Suprapubic skin (tissue), 4 donors: ENCODE measurements around the gene HMCN1. TPM values are rescaled to one million over a fixed set of nuclear protein-coding genes. Genes with fewer than 3 reads are reported as not detected.
"Not testable (repeated sequence)": the region's sequence is repeated elsewhere in the genome, so short reads cannot be mapped to it uniquely, and the experiment has no call there.

Experiments used
- DNase-seq, 2 donors: peaks; one replicate each; pipeline ENCODE4 v3.0.0-alpha.2; 2019; ENCODE audit warnings: low spot score in 2 of 2
- H3K27ac ChIP-seq: fragments of 200-600 bp; sonication (generic); one replicate; pipeline ENCODE4 v1.5.1; 2019
- H3K27me3 ChIP-seq: fragments of 200-600 bp; sonication (generic); one replicate; pipeline ENCODE4 v1.5.1; 2019
- H3K36me3 ChIP-seq: fragments of 200-600 bp; sonication (generic); one replicate; pipeline ENCODE4 v1.5.1; 2019
- H3K4me1 ChIP-seq: fragments of 200-600 bp; sonication (generic); one replicate; pipeline ENCODE4 v1.5.1; 2019
- H3K4me3 ChIP-seq: fragments of 200-600 bp; sonication (generic); one replicate; pipeline ENCODE4 v1.5.1; 2019; ENCODE audit warnings: mild to moderate bottlenecking
- H3K9me3 ChIP-seq: fragments of 200-600 bp; sonication (generic); one replicate; pipeline ENCODE4 v1.5.1; 2019
- EP300 ChIP-seq: sonication (generic); formaldehyde crosslinking; IDR thresholded peaks from one replicate; pipeline ENCODE4 v1.6.1; 2017; ENCODE audit warnings: antibody characterized with exemption
- POLR2A ChIP-seq, 2 donors: fragments of 450-650 bp; IDR thresholded peaks; one replicate each; pipeline ENCODE4 v1.6.1; 2017; ENCODE audit warnings: antibody characterized with exemption in 2 of 2, mild to moderate bottlenecking in 2 of 2, moderate library complexity in 2 of 2
- POLR2AphosphoS5 ChIP-seq, 3 donors: sonication (generic); formaldehyde crosslinking; IDR thresholded peaks; one replicate each; pipeline ENCODE4 v1.6.1; 2017; ENCODE audit warnings: antibody characterized with exemption in 3 of 3
- WGBS: methylation state at CpG from one replicate; pipeline ENCODE4 v1.1.5; 2018; 5-methylcytosine and 5-hydroxymethylcytosine counted together
- total RNA-seq, 4 donors: library from RNA; depleted of rRNA; stranded (reverse); fragments of >200 nt; gene quantifications; one replicate each; pipeline ENCODE4 v1.1.0, GENCODE V29; 2016
- TF ChIP-seq, protein P1 (sequence below), 2 donors: fragments of 200-600 bp in 1 of 2; fragments of 450-650 bp in 1 of 2; sonication (generic) in 1 of 2; IDR thresholded peaks; one replicate each; pipeline ENCODE4 v1.5.1; 2016 to 2019; ENCODE audit warnings: antibody characterized with exemption in 2 of 2, mild to moderate bottlenecking in 1 of 2, moderate library complexity in 1 of 2

HMCN1 gene
- total RNA-seq, 4 donors from 2014 or later: 2.2 to 5.6 (median 3.7) TPM

DNA sequence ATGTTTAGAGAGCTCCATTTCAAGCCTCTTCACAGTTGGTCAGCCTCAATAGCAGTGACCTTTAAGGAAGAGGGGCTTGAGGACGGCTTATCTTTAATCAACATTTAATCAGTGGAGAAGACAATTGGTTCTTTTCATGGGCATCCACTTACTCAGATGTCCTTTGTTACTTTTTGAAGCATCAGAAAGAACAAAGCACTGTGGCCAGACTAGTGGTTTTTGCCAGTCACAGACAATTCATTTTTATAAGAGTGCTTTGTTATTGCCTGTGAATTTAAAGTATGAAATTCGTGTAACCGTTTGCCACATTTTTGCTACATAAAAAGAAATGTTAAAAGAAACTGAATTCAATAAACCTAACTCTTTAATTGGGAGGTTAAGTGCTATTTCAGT, 418.0 kb downstream of the HMCN1 start:
- no peak overlapping the region for H3K27ac ChIP-seq
- WGBS: 54% methylated on average over 3 of the region's 3 CpGs

DNA sequence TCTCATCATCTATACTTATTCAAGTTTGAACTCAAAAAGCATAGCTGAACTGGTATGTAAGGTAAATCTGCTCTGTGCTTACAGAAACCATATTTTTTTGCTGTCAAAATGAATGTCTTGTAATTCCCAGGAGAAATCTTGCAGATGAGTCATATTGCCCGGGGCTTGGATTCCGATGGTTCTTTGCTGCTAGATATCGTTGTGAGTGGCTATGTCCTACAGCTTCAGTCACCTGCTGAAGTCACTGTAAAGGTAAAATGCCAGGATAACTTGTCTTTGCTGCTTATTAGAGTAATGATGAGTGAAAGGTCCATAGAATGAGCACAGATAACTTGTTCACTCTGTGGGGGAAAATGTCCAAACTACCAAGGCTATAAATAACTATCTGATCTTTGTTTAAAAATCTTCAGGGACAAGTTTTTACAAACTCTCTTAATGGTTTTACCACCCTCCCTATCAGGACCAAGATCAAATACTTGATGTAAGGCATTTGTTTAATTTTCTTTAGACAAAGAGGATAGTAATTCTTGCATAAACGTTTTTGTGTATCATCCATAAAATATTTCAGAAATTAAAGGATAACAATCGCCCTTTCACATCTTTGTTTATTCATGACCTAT, 418.5 kb downstream of the HMCN1 start:
- H3K9me3 ChIP-seq: no peaks in the 10 kb centered on the region
- no peaks in the 10 kb centered on the region for H3K27me3 ChIP-seq
- no peak overlapping the region for H3K4me3 ChIP-seq
- H3K36me3 ChIP-seq: peaks cover 3% of the 10 kb centered on the region
- WGBS: 41% methylated on average over 5 of the region's 5 CpGs
- TF ChIP-seq POLR2A (IDR thresholded peaks at IDR 0.05) (no peak), EP300 (no peak)
- TF ChIP-seq, protein P1, sequence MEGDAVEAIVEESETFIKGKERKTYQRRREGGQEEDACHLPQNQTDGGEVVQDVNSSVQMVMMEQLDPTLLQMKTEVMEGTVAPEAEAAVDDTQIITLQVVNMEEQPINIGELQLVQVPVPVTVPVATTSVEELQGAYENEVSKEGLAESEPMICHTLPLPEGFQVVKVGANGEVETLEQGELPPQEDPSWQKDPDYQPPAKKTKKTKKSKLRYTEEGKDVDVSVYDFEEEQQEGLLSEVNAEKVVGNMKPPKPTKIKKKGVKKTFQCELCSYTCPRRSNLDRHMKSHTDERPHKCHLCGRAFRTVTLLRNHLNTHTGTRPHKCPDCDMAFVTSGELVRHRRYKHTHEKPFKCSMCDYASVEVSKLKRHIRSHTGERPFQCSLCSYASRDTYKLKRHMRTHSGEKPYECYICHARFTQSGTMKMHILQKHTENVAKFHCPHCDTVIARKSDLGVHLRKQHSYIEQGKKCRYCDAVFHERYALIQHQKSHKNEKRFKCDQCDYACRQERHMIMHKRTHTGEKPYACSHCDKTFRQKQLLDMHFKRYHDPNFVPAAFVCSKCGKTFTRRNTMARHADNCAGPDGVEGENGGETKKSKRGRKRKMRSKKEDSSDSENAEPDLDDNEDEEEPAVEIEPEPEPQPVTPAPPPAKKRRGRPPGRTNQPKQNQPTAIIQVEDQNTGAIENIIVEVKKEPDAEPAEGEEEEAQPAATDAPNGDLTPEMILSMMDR (IDR thresholded peaks at IDR 0.05): no peak
- no peaks in the 10 kb centered on the region for H3K4me1 ChIP-seq
- DNase-seq: no peak
- H3K27ac ChIP-seq: no peak overlapping the region

More for the DNA sequence above, 418.0 kb downstream of the HMCN1 start:
- peaks cover 3% of the 10 kb centered on the region for H3K36me3 ChIP-seq
- no peak for DNase-seq
- no peaks in the 10 kb centered on the region for H3K27me3 ChIP-seq
- H3K4me3 ChIP-seq: no peak overlapping the region
- H3K9me3 ChIP-seq: no peaks in the 10 kb centered on the region
- TF ChIP-seq EP300 (no peak), POLR2AphosphoS5 (IDR thresholded peaks at IDR 0.05) (no peak), POLR2A (IDR thresholded peaks at IDR 0.05) (no peak)
- TF ChIP-seq, protein P1 (IDR thresholded peaks at IDR 0.05): no peak
- H3K4me1 ChIP-seq: no peaks in the 10 kb centered on the region

DNA sequence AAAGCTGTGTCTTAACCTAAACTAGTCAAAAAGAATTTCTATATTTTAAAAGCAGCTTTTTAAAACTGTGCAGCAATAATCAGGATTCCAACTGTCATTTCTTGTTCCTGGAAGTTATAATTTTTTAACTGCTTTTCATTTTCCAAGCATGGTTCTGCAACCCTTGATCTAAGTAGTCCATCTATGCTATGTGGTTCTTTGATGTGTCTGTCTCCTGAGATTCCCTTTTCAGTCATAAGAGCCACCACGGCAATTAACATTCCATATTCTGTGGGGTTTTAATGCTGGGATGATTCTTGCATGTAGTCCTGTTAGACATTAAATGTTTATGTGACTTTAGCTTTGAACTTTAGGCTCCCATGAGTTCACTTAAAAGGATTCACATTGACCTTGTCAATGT, 420.5 kb downstream of the HMCN1 start:
- WGBS: 68% methylated on average over 1 of the region's 1 CpG
- no peak for DNase-seq
- H3K36me3 ChIP-seq: no peaks in the 10 kb centered on the region
- H3K9me3 ChIP-seq: no peaks in the 10 kb centered on the region
- H3K27me3 ChIP-seq: no peaks in the 10 kb centered on the region
- TF ChIP-seq EP300 (no peak), POLR2AphosphoS5 (IDR thresholded peaks at IDR 0.05) (no peak), POLR2A (IDR thresholded peaks at IDR 0.05) (no peak)
- TF ChIP-seq, protein P1 (IDR thresholded peaks at IDR 0.05): no peak
- H3K4me3 ChIP-seq: no peak overlapping the region
- H3K4me1 ChIP-seq: no peaks in the 10 kb centered on the region
- H3K27ac ChIP-seq: no peak overlapping the region

DNA sequence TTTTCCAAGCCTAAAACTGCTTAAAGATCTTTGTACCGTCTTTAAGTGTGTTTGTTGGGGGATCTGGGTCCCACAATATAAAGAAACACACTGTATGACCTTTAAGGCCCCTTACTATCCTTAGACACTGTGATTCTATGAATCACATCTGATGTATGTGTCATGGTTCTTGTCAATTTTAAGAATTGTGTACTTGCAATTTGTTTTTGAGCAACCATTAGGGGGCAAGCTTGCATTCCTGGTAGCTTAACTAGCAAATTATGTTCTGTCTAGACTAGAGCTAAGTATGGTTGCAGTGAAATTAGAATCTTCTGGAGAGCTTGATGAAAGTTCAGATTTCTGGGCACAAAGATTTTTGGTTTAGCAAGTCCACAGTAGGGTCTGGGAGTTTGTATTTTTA, 421.4 kb downstream of the HMCN1 start:
- Histone ChIP-seq H3K27me3 (no peaks in the 10 kb centered on the region), H3K4me3 (no peak overlapping the region), H3K4me1 (no peaks in the 10 kb centered on the region), H3K36me3 (no peaks in the 10 kb centered on the region), H3K27ac (no peak overlapping the region), H3K9me3 (no peaks in the 10 kb centered on the region)
- TF ChIP-seq POLR2AphosphoS5 (IDR thresholded peaks at IDR 0.05): no peak
- TF ChIP-seq EP300: no peak
- no peak for TF ChIP-seq POLR2A (IDR thresholded peaks at IDR 0.05)
- TF ChIP-seq, protein P1 (IDR thresholded peaks at IDR 0.05): no peak
- DNase-seq: no peak
- WGBS: 63% methylated on average over 1 of the region's 1 CpG

DNA sequence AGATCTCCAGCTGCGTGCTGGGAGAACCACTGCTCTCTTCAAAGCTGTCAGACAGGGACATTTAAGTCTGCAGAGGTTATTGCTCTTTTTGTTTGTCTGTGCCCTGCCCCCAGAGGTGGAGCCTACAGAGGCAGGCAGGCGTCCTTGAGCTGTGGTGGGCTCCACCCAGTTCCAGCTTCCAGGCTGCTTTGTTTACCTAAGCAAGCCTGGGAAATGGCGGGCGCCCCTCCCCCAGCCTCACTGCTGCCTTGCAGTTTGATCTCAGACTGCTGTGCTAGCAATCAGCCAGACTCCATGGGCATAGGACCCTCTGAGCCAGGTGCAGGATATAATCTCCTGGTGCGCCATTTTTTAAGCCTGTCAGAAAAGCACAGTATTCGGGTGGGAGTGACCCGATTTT, 428.7 kb downstream of the HMCN1 start:
- H3K4me3 ChIP-seq, H3K36me3 ChIP-seq, H3K27me3 ChIP-seq, H3K27ac ChIP-seq, H3K4me1 ChIP-seq, H3K9me3 ChIP-seq, DNase-seq: not testable (repeated sequence)
- 100% methylated on average over 5 of the region's 7 CpGs for WGBS

DNA sequence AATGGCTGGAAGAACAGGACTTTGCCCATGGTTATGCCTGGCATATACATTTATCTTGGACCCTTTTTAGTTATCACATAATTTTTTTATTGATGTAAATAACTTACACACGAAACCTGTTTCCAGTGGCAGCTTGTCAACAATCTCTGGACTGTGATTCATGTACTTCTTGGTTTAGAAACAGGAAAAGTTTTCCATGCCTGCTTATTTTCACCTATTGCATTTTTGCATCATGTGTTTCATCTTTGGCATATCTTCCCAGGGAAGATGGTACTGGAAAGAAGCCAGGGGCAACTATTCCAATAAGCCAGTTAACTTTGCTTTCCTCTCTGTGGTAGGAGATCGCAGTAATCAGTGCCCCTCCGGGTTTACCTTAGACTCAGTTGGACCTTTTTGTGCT, 430.6 kb downstream of the HMCN1 start:
- DNase-seq: no peak
- TF ChIP-seq, protein P1 (IDR thresholded peaks at IDR 0.05): no peak
- TF ChIP-seq EP300 (no peak), POLR2AphosphoS5 (IDR thresholded peaks at IDR 0.05) (no peak)
- H3K27me3 ChIP-seq: no peaks in the 10 kb centered on the region
- no peaks in the 10 kb centered on the region for H3K4me1 ChIP-seq
- no peaks in the 10 kb centered on the region for H3K36me3 ChIP-seq
- WGBS: 81% methylated on average over 3 of the region's 3 CpGs
- H3K27ac ChIP-seq: no peak overlapping the region
- H3K4me3 ChIP-seq: no peak overlapping the region
- H3K9me3 ChIP-seq: no peaks in the 10 kb centered on the region
